Esophagus squamous epithelium (tissue), 4 donors: ENCODE measurements around the gene KCNC2.

ENCODE experiments used
- CTCF ChIP-seq, 6 experiments: fragments of 450-650 bp in 4 of 6; fragments of 200-600 bp in 2 of 6; sonication (generic) in 2 of 6; IDR thresholded peaks; one replicate each; pipeline ENCODE4 v1.5.1; 2016 to 2019; ENCODE audit warnings: antibody characterized with exemption in 6 of 6, mild to moderate bottlenecking in 4 of 6, moderate library complexity in 4 of 6
- POLR2A ChIP-seq, 4 donors: fragments of 450-650 bp; IDR thresholded peaks; one replicate each; pipeline ENCODE4 v1.6.1; 2017; ENCODE audit warnings: antibody characterized with exemption in 4 of 4, mild to moderate bottlenecking in 4 of 4, moderate library complexity in 3 of 4

- no peak for TF ChIP-seq CTCF (IDR thresholded peaks at IDR 0.05)
- TF ChIP-seq POLR2A (IDR thresholded peaks at IDR 0.05) = no peak
Measured at GRCh38 chr12:75183967-75184366, 25.7 kb downstream of the KCNC2 start.
